Measurements from ENCODE around the gene TMEM161B.

DNA sequence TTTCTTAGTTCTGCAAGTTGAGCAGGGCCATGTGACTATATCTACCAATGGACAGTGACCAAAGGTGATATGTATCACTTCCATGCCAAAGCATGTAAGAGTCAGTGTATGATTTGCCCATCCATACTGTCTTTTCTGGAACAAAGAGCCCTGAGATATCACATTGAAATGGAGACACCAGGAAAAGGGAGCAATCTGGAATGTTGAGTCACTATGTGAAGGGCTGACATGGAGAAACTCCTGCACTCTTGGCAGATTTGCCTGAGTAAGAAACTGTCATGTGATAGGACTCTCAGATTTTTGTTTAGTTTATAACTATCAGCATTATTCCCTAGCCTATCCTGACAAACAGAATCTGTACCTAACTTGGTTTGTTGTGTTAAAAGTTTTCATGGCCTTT lies 29.8 kb upstream of the TMEM161B start:
- TF ChIP-seq, protein P1, sequence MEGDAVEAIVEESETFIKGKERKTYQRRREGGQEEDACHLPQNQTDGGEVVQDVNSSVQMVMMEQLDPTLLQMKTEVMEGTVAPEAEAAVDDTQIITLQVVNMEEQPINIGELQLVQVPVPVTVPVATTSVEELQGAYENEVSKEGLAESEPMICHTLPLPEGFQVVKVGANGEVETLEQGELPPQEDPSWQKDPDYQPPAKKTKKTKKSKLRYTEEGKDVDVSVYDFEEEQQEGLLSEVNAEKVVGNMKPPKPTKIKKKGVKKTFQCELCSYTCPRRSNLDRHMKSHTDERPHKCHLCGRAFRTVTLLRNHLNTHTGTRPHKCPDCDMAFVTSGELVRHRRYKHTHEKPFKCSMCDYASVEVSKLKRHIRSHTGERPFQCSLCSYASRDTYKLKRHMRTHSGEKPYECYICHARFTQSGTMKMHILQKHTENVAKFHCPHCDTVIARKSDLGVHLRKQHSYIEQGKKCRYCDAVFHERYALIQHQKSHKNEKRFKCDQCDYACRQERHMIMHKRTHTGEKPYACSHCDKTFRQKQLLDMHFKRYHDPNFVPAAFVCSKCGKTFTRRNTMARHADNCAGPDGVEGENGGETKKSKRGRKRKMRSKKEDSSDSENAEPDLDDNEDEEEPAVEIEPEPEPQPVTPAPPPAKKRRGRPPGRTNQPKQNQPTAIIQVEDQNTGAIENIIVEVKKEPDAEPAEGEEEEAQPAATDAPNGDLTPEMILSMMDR (IDR thresholded peaks at IDR 0.05), result no peak
- no peak for TF ChIP-seq POLR2A (IDR thresholded peaks at IDR 0.05)

All from heart left ventricle (tissue), 13 donors.